ENCODE results near the gene CPT1A. TPM values are rescaled to one million over a fixed set of nuclear protein-coding genes. Genes with fewer than 3 reads are reported as not detected.

Gene CPT1A
- total and polyA plus RNA-seq, 10 of the 15 experiments (the other 5 are each of a cell fraction or from before 2014, with no cell fraction given), result 1.1 to 17.5 (median 6.0) TPM

- Histone ChIP-seq H2AFZ (ENCODE audit: control insufficient read depth, low read depth, low read length) (no peak overlapping the region), H3K79me2 (ENCODE audit: control insufficient read depth, insufficient read depth, low read length) (no peaks in the 10 kb centered on the region), H3K9ac (ENCODE audit: control insufficient read depth, insufficient read depth, low read length) (no peak overlapping the region), H3K27ac (ENCODE audit: control insufficient read depth, insufficient read depth) (no peak overlapping the region), H3K9me3 (replicated peaks; ENCODE audit: control insufficient read depth, insufficient read depth, low read length) (no peaks in the 10 kb centered on the region), H3K4me1 (ENCODE audit: control insufficient read depth, insufficient read depth, low read length) (no peaks in the 10 kb centered on the region), H3K4me3 (no peak overlapping the region), H3K36me3 (ENCODE audit: control insufficient read depth in 2 of 2, insufficient read depth in 2 of 2, low read length in 1 of 2) (no peaks in the 10 kb centered on the region; a peak in 2 of 4 replicates), H3K27me3 (replicated peaks in 1 of 2; ENCODE audit: control insufficient read depth in 2 of 2, insufficient read depth in 2 of 2, low read length in 1 of 2) (no peaks in the 10 kb centered on the region), H3K4me2 (ENCODE audit: control insufficient read depth, insufficient read depth) (no peak overlapping the region), H4K20me1 (ENCODE audit: control insufficient read depth, insufficient read depth) (no peaks in the 10 kb centered on the region)
- no peak for DNase-seq (ENCODE audit: low read depth, low spot score)
- intact Hi-C loops (cut with micrococcal nuclease; ENCODE audit: unreplicated experiment) (no loop called here), in situ Hi-C loops (cut with MboI) (no loop called here)
- ChIA-PET RAD21 (ENCODE audit: unreplicated experiment) (no interaction called here), SMC1A (ENCODE audit: uncharacterized antibody, unreplicated experiment) (no interaction called here), CTCF (interaction anchor here (1.3 kb wide), 1 partner anchor 10 kb away, joined by 3 read pairs; no protein-coding TSS in a partner anchor), POLR2A (interaction anchor here (0.6 kb wide), 1 partner anchor 1205 kb away, joined by 3 read pairs; no protein-coding TSS in a partner anchor)
- no peak for ATAC-seq
- no peak for TF ChIP-seq NR2C2 (IDR thresholded peaks at IDR 0.05; ENCODE audit: borderline replicate concordance, control insufficient read depth, insufficient read length, low read depth)
- TF ChIP-seq HDAC6 (IDR thresholded peaks at IDR 0.05; ENCODE audit: unreplicated experiment), result no peak
- TF ChIP-seq LARP7 (IDR thresholded peaks at IDR 0.05), result no peak
- TF ChIP-seq KLF5 (IDR thresholded peaks at IDR 0.05; ENCODE audit: partially characterized antibody), result no peak
- no peak for TF ChIP-seq SREBF1 (IDR thresholded peaks at IDR 0.05; ENCODE audit: low read length)
- BruUV-seq (replicated peaks), result no TSS peak
- 85% methylated on average over 12 of the region's 12 CpGs for WGBS (ENCODE audit: insufficient coverage, insufficient replicate concordance, low lambda C conversion rate, missing lambda C conversion rate)
- no peak for FAIRE-seq
These were observed 70.9 kb downstream of the CPT1A start for GRCh38 chr11:68770781-68771180.

- intact Hi-C loops (cut with micrococcal nuclease; ENCODE audit: unreplicated experiment), result no loop called here
- BruUV-seq (replicated peaks), result no TSS peak
These were observed 74.0 kb downstream of the CPT1A start for GRCh38 chr11:68767672-68768071.

More at GRCh38 chr11:68767672-68768071, 74.0 kb downstream of the CPT1A start:
- Histone ChIP-seq H3K36me3 (ENCODE audit: control insufficient read depth in 2 of 2, insufficient read depth in 2 of 2, low read length in 1 of 2) (no peaks in the 10 kb centered on the region; a peak in 1 of 4 replicates), H3K27ac (ENCODE audit: control insufficient read depth, insufficient read depth) (no peak overlapping the region), H3K4me1 (ENCODE audit: control insufficient read depth, insufficient read depth, low read length) (peaks cover 5% of the 10 kb centered on the region; the same call in 1 of the 2 replicates), H4K20me1 (ENCODE audit: control insufficient read depth, insufficient read depth) (no peaks in the 10 kb centered on the region), H3K79me2 (ENCODE audit: control insufficient read depth, insufficient read depth, low read length) (no peaks in the 10 kb centered on the region), H3K9me3 (replicated peaks; ENCODE audit: control insufficient read depth, insufficient read depth, low read length) (no peaks in the 10 kb centered on the region), H2AFZ (ENCODE audit: control insufficient read depth, low read depth, low read length) (no peak overlapping the region), H3K4me2 (ENCODE audit: control insufficient read depth, insufficient read depth) (no peak overlapping the region), H3K27me3 (replicated peaks in 1 of 2; ENCODE audit: control insufficient read depth in 2 of 2, insufficient read depth in 2 of 2, low read length in 1 of 2) (no peaks in the 10 kb centered on the region), H3K4me3 (no peak overlapping the region), H3K9ac (ENCODE audit: control insufficient read depth, insufficient read depth, low read length) (no peak overlapping the region)
- CTCF ChIA-PET, result no interaction called here
- no peak for FAIRE-seq
- in situ Hi-C loops (cut with MboI), result no loop called here
- TF ChIP-seq SKIL (IDR thresholded peaks at IDR 0.05; ENCODE audit: low read depth, poor library complexity, severe bottlenecking), result no peak
- SMC1A ChIA-PET (ENCODE audit: uncharacterized antibody, unreplicated experiment), result no interaction called here
- 94% methylated on average over 11 of the region's 11 CpGs for WGBS (ENCODE audit: insufficient coverage, insufficient replicate concordance, low lambda C conversion rate, missing lambda C conversion rate)
- ATAC-seq, result no peak
- no peak for DNase-seq (ENCODE audit: low read depth, low spot score)
- POLR2A ChIA-PET, result no interaction called here
- RAD21 ChIA-PET (ENCODE audit: unreplicated experiment), result no interaction called here
